ENCODE data around the gene HNF1A.

- TF ChIP-seq CTCF (conservative IDR thresholded peaks at IDR 0.05), result no peak
- TF ChIP-seq ZFX (IDR thresholded peaks at IDR 0.05), result no peak
These were observed 9.9 kb downstream of the HNF1A start for GRCh38 chr12:120988234-120988633.
